Measurements from ENCODE around the gene COX8C. TPM values are rescaled to one million over a fixed set of nuclear protein-coding genes. Genes with fewer than 3 reads are reported as not detected.

COX8C gene, protein sequence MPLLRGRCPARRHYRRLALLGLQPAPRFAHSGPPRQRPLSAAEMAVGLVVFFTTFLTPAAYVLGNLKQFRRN
- not detected in 2 replicates for total RNA-seq

DNA sequence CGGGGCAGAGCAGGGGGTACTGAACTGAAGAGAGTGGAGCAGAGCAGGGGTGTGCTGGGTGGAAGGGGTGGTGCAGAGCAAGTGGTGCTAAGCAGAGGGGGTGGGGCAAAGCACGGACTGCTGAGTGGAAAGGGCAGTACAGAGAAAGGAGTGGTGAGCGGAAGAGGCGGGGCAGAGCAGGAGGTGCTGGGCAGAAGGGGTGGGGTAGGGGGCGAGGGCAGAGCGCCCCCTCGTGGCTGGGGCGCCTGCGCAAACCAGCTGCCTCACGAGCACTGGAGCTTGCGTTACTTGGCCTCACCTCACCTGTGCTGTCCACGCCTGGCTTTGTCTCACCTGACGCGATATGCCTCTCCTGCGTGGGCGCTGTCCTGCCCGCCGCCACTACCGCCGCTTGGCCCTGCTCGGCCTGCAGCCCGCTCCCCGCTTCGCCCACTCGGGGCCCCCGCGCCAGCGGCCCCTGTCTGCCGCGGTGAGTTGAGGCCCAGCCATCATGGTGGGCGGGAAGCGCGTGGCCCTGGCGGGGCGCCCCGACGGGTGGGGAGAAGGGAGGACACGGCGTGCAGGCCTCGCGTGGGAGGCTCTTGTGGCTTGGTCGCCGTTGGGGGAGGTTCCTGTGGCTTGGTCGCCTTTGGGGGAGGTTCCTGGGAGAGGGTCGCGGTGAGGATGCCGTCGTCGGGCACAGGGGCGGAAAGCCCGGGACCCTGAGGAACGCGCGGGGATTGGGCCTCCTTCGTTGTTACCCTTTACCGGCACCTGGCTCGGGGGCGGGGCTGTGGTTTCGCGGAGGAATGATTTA, at the start of gene COX8C:
Gene COX8C, plus strand, starts transcription at position 257 of the 796 bp plus-strand sequence. Its CDS starts 87 bp downstream, at position 344.
- DNase-seq (ENCODE audit: extremely low read depth, low read depth, low spot score), result no peak

DNA sequence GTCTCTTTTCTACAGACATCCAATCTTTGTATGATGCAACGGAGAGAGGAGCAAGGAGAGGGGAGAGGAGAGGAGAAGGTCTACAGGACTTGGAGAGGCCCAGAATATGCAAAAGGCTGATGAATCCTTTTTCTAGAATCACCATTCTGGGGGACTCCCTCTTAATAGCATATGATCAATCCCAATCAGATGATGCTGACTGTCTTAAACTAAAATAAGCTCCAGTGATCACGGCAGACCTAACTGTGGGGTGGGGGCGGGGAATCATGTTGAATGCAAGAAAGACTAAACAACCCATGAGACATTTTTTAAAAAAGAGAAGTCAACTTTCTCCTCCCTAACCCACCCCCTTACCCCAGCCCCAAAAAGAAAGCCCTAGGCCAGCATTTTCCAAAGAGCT, 47.6 kb upstream of the COX8C start:
- no peak for DNase-seq (ENCODE audit: extremely low read depth, low read depth, low spot score)

DNA sequence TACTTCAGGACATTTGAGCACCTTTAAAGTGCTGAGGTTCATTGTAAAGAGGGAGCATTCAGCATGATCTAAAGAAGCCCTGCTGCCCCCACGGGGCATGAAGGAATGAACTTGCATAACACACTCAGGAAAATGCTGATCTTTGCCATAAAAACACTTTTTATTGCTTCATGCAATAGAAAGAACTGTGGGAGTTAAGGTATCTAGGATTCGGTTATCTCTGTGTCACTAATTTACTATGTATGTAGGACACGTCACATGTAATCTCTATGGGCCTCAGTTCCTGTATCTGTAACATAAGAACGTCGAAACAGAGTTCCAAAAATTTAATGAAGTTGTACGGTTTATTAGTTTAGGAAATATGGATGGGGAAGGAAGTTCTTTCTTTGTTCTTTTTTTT, 47.1 kb upstream of the COX8C start:
- DNase-seq (ENCODE audit: extremely low read depth, low read depth, low spot score), result no peak

DNA sequence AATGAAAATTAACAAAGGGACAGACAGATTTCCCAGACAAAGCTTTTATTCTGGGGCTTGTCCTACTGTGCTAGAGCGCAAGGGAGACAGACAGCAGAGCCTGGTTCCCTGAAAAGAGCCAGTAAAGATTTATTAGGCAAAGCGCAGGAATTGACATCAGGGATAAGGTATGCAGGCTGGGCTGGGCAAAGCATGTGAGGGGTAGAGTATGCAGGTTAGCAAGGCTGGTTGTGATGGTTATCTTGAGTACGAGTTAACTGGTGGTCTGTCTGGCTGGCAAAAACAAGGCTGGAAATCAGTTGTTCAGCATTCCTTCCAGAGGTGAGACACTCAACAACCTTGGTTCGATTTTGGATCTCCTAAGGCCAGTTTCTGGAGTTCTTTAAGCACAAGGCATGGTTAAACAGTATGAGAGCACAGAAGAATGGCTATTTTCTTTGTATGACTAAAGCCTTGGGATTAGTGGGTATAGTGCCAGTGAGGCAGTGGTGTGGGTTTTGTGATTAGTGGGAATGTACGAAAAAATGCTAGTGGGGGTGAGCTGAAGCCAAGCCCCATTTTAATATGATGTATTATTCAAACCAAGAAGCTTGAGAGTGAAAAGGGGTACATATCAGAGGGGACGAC, 45.0 kb upstream of the COX8C start:
- DNase-seq (ENCODE audit: extremely low read depth, low read depth, low spot score), result no peak

DNA sequence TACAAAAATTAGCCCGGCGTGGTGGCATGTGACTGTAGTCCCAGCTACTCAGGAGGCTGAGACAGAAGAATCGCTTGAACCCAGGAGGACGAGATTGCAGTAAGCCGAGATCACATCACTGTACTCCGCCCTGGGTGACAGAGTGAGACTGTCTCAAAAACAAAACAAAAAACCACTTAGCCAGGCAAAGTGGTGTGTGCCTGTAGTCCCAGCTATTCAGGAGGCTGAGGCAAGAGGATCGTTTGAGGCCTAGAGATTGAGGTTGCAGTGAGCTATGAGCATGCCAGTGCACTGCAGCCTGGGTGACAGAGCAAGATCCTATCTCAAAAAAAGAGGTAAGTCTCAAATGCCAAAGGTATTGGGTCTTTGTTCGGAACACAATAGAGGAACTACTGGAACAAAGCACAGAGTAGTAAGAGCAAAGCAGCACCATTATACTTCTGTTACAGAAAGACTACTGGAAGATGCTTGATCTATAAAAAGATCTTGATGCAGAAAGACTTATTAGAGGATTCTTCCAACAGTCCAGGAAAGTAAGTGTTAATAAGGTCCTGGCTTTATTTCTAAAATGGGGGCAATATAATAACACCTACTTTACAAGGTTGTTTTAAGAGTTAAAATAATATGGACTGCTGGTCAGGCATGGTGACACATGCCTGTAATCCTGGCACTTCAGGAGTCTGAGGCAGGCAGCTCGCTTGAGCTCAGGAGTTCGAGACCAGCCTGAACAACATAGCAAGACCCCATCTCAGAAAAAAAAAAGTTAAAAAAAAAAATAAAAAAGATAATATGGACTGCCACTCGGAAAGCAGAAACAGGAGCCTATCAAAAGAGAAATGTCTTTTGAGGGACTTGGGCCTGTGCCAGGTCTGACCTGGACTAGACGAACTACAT, 44.0 kb upstream of the COX8C start:
- DNase-seq (ENCODE audit: extremely low read depth, low read depth, low spot score), result no peak

DNA sequence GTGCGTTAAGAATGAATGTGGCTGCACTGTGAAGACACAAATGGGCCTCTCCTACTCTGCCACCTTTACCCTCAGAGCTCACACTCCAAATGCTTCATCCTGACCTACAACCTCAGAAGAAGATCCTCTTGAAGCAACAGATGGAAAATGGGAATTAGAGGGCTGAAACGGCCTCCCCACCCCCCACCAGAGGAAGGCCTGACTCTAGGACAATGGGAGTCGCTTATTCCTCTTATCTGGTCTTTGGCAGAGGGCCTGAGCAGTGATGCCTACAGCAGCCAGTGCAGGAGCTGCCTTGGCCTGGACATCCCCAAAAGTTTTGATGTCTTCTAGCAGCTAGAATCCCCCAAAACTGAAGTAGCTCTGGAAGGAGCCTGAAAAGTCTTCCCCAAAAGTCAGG, 43.3 kb upstream of the COX8C start:
- no peak for DNase-seq (ENCODE audit: extremely low read depth, low read depth, low spot score)

DNA sequence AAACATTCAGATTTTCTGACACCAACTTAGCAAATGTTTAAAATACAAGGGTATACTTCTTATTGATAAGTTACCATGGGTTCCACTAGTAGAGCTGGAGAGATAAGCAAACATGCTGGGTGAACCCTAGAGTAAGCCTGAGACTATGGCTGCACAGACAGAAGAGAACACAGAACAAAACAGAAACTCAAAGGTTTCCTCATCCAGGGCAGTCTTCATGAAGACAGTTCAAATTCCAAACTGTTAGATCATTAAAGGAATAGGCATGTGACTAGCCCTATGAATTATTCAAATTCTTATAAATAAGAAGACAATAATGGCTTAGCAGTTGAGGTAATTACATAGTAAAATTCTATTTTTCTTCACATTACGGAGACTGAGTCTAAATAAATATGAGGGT, 42.2 kb upstream of the COX8C start:
- DNase-seq (ENCODE audit: extremely low read depth, low read depth, low spot score), result no peak

DNA sequence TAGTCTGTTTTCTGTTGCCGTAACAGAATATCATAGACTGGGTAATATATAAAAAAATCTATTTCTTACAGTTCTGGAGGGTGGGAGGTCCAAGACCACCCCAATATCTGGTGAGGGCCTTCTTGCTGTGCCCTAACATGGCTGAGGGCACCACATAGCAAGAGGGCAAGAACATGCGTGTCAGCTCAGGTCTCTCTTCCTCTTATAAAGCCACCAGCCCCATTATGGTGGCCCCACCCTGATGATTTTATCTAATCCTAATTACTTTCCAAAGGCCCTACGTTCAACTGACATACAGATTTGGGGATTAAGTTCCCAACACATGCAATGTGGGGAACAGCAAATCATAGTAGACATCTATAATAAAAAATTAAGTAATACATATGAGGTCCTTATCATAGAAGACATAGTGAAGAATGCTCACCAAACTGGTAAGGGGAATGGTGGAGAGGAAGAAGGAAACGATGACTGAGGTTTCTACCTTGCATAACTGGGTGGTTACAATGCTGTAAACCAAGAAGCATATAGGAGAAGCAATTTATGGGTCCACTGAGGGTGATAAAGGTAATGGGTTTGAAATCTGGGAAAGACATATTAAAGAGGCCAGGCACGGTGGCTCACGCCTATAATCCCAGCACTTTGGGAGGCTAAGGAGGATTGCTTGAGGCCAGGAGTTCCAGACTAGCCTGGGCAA, 41.1 kb upstream of the COX8C start:
- DNase-seq (ENCODE audit: extremely low read depth, low read depth, low spot score), result no peak

DNA sequence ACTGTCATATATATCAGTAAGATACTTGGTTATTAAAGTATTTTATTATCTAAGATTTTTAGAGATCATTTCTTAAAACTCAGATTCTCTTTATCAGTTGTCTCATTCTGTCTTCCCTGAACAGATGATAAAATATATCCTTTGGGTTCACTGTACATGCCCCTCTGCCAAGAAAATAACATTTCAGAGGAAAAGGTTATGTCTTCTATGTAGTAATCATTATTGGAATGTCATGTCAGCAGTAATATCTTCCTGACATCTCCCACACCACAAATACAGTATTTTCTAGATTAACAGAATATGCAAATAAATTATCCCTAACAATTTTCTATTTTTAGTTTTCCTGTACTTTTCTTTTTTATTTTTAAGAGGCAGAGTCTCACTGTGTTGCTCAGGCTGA, 40.2 kb upstream of the COX8C start:
- no peak for DNase-seq (ENCODE audit: extremely low read depth, low read depth, low spot score)

DNA sequence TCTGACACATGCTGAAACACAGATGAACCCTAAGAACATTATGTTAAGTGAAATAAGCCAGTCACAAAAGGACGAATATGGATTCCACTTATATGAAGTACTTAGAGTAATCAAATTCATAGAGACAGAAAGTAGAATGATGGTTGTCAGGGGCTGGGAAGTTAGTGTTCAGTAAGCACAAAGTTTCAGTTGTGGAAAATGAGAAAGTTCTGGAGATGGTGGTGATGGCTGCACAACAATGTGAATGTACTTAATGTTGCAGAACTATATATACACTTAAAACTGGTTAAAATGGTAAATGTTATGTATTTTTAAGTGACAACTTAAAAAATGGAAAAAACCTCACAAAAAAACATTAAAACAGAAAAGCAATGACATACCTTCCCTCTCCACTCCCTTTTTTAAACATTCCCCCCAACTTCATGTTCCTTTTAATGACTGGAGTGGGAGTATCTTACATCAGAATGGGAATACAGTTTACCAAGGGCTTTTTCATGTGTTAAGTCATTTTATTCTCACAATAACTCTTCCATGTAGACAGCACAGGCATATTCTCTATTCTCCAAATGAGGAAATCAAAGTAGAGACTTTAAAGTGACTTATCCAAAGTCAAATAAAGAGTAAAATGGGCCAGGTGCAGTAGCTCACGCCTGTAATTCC, 38.2 kb upstream of the COX8C start:
- DNase-seq (ENCODE audit: extremely low read depth, low read depth, low spot score), result no peak

DNA sequence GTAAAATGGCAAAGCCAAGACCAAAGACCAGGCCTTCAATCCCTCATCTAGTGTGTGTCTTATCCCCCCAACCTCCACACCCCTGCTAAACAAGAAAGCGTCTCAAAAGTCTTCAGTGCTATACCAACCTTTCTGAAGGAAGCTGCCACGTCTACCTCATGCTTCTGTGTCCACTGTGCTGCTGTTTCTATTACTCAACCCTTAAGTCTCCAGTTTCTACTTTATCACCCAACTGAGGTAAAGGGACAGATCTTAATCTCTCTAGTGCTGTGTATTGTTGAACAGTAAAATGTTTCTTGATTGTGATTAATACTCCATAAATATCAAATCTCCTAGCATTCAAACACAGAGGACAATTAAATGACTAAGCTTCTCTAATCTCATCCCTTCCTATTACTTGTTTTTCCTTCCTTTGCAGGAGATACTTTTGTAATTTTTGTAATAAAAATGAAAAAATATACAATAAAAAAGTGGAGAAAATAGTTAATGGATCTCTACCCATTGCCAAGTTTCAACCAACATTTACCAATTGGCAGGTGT, 37.5 kb upstream of the COX8C start:
- DNase-seq (ENCODE audit: extremely low read depth, low read depth, low spot score), result no peak

DNA sequence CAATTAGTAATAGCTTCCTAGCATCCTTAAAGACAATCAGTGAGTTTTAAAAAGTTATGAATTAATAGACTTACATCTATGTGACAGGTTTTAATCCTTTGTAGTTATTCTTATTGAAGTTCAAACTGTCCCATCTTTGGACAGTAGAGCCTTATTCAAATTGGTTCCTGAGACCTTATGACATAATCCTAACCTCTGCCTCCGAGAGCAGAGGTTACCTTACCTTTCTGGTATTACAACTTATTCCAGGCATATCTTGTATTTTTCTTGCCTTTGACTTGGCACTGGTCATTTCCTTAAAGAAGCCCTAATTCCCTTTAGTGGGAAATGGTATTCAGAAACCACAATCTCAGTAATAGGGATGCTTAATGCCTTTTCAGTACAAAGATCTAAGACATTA, 35.9 kb upstream of the COX8C start:
- no peak for DNase-seq (ENCODE audit: extremely low read depth, low read depth, low spot score)

DNA sequence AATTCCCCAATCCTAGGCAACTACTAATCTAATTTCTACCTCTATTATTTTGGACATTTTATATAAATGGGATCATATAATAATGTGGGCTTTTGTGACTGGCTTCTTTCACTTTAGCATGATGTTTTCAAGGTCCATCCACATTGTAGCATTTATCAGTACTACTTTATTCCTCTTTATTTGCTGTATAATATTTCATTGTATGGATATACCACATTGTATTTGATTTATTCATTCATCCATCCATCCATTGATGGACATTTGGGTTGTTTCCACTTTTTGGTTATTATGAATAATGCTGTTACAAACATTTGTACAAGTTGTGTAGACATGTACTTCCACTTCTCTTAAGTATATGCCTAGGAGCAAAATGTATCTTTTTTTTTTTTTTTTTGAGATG, 31.4 kb upstream of the COX8C start:
- DNase-seq (ENCODE audit: extremely low read depth, low read depth, low spot score), result no peak

DNA sequence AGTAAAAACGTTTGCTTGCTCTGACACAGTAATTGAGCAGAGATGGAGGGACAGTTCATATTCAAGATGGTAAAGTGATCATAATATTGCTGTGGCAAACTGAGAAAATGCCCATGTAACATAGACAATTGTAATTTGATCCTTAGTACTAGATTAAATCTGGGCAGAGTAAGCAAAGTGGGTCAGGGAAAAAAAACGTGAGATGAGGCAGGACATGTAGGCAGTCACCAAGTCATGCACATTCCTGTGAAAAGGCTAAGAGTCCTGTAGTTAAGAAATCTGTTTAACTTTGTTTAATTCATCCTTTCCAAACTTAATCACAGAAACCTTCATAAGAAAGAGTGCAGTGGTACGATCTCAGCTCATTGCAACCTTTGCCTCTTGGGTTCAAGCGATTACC, 30.3 kb upstream of the COX8C start:
- no peak for DNase-seq (ENCODE audit: extremely low read depth, low read depth, low spot score)

DNA sequence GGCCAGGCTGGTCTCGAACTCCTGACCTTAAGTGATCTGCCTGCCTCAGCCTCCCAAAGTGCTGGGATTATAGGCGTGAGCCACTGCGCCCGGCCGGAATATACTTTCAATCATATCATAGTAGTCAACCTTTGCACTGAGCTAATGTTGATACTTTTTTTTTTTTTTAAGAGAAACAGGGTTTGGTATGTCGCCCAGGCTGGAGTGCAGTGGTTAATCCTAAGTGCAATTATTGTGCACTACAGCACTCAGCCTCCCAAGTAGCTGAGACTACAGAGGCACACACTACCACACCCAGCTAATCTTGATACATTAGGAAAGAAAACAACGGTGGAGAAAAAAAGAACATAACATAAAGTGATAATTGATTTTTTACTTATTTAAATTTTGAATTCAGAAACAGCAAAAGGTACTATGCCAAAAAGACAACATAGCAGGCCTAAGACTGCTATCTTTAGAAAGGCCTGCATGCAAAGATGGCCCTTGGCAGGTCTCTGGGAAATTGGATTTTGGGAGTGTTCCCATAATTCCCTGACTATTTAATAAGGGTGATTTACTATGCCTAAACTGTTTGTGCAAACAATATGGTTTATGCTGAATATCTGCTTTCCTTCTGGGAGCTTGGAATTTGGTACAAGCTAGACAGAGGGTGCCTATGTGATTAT, 29.6 kb upstream of the COX8C start:
- DNase-seq (ENCODE audit: extremely low read depth, low read depth, low spot score), result no peak

DNA sequence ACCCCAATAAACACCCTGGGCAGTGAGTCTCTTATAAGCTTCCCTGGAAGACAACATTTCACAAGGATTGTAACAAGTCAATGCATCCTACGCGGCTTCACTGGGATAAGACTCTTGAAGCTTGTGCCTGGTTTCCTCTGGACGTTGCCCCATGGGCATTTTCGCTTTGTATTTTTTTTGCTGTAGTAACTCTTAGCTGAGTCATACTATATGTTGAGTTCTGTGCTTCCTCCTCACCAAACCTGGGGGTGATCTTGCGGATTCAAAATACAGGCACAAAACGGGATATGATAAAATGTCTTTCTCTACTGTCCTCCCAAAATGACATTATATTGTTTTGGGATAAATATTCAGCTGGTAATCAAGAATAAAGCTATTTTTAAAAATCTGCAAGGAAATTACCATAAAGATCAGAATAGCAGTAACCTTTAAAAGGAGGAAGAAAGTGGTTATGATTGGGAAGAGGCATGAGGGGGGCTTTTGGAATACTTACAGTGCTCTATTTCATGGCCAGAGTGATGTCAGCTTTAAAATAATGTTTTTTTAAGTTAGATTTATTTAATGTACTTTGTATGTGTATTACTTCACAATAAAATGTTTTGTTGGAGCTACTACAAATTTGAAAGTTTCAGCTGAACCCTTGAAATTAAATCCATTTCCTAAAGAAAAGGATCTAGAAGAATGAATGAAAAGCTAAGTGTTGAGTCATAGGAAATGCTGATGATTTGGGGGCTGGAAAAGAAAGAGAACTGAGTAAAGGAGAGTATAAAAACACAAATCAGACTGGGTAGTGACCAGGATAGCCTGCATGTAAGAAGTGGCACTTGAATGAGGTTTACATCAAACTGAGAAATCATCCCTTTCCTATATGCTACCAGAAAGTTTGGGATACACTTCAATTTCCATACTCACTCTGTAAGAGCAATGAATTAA, 28.8 kb upstream of the COX8C start:
- DNase-seq (ENCODE audit: extremely low read depth, low read depth, low spot score), result no peak

DNA sequence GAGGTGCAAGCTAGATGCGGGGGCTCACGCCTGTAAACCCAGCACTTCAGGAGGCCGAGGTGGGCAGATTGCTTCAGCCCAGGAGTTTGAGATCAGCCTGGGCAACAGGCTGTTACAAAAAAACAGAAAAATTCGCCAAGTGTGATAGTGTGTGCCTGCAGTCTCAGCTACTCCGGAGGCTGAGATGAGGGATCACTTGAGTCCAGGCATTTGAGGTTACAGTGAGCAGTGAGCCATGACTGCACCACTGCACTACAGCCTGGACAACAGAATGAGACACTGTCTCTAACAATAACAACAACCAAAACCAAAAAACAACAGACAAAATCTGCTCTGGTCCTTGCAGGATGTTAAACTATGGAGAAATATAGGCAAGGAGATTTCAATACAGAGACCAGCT, 28.1 kb upstream of the COX8C start:
- no peak for DNase-seq (ENCODE audit: extremely low read depth, low read depth, low spot score)

DNA sequence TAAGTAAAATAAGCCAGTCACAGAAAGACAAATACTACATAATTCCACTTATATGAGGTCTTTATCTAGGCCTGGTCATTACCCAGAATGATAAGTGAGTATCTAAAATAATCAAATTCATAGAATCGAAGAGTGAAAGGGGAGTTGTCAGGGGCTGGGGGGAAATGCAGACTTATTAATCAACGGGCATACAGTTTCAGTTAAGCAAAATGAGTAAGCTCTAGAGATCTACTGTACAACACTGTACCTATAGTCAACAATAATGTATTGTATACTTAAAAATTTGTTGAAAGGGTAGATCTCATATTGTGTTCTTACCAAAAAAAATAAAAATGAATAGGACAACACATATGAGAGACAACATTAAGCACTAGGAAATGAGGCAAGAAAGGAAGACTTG, 27.5 kb upstream of the COX8C start:
- no peak for DNase-seq (ENCODE audit: extremely low read depth, low read depth, low spot score)

All from glomerular endothelial cell (primary cell).